GM12872 (cell line): ENCODE measurements around the gene HDAC7.

ENCODE experiments used
- CTCF ChIP-seq: IDR thresholded peaks from 3 replicates; pipeline ENCODE4 v1.5.1; 2011; ENCODE audit warnings: low read depth, mild to moderate bottlenecking, low read length, moderate library complexity; ENCODE audit not compliant: insufficient read depth

HDAC7 gene

DNA sequence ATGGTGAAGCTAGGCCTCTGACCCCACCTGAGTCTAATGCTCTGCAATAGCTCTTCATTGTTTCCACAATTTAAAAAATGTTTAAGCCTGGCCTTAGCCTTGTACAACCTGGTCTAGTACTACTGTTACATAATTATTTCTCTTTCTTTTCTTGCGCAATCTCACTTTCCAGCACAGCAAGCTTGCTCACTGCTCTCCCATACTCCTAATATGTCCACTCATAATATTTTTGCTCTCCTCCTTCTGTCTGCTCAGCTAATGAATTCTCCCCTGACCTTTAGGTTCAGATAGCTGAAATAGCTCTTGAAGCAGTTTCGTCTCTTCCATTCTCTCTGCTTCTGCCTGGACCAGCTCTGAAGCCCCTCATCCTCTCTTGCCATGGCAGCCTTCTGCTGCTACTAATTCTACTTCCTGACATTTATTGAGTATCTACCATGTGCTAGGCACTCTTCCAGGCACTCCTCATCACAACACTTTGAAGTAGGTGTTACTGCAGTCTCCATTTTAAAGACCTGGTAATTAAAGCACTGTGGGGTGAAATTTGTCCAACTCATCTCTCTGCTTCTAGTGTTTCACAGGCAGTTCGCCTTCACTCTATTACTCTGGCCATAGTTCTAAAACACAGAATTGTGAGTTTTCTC, 49.5 kb downstream of the HDAC7 start:
- TF ChIP-seq CTCF, result no peak

GRCh38 chr12:47769234-47770085, 50.2 kb downstream of the HDAC7 start:
- no peak for TF ChIP-seq CTCF

GRCh38 chr12:47768323-47768811, 51.3 kb downstream of the HDAC7 start:
- TF ChIP-seq CTCF, result no peak

GRCh38 chr12:47767216-47767724, 52.4 kb downstream of the HDAC7 start:
- TF ChIP-seq CTCF, result peak; percentile 70

DNA sequence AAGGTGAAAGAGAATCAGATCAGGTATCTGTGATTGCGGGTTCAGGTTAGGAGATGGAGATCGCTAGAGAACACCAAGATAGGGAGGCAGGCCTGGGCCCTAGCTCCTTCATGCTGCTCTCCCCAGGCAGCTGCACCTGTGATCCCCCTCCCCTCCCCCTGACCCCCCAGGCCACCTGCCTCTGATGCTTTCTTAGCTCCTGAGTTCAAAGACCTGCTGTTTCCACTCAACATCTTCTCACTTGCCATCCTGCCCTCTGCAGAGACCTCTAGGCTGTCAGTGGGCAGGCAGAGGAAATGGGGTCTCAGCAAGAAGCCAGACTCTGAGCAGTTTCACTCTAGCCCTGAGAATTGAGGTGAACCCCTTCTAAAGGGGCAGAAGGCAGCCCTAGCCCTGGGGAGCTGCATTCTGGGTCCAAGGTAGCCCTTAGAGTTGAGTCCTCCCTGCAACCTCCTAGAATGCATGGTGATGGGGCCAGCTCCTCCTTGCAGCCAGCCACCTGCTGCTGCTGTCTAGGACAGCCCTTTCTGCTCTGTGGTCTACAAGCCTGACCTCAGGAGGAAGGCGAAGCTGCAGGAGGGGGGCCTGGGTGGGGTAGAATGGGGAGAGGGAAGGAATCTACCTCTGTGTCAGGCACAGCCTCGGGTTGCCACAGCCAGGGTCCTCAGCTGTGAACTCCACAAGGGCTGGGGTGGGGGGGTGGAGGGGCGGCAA, 53.0 kb downstream of the HDAC7 start:
- TF ChIP-seq CTCF, result no peak

DNA sequence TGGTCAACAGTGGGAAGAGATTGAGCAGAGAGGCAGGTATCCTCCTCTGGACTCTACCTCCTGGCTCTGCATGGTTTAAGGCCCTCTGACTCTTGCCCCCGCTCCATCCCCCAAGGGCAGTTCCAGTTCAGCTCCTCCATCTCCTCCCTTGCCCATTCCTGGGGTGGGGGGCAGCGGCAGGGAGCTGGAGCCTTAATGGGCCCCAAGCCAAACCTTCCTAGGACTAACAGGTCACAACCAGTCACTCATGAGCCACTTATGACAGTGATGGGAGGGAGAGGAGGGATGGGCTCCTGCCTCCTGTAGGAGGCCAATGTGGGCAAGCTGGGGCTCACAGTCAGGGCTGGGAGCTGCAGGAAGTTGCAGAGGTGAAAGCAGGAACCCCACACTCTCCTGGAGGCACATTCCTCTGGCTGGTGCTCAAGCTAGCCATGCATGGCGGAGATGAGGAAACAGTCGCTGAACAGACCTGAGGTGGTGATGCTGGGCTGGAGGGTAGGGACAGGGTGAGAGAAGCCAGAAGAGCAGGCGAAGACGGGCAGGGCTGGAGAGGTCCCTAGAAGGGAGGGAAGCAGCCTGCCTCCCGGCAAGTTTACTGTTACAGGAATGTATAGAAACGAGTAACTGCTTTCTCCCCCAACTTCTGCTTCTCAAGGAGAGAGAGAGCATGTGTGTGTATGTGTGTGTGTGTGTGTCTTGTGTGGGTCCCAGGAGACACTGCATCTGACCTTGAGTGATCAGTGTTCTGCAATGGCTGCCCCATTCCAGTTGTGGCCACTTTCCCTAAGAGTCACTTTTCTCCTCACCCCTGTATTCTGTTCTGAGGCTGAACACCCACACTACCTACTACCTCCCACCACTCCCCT, 56.0 kb downstream of the HDAC7 start:
- no peak for TF ChIP-seq CTCF
